MCF 10A (cell line): Measurements from ENCODE around the gene MZB1. TPM values are rescaled to one million over a fixed set of nuclear protein-coding genes. Genes with fewer than 3 reads are reported as not detected.

ENCODE experiments used
- BruUV-seq: library from RNA; stranded (reverse); fragments of 400-500 nt; replicated peaks from 2 replicates; lab custom pipeline; 2021; lab: Mats Ljungman, UMichigan
- CTCF ChIA-PET: fragments of 300-600 bp; sonication (Branson Sonifier 250); formaldehyde crosslinking; extraction: SDS; loops from one replicate; lab custom pipeline; 2021; ENCODE audit warnings: antibody characterized with exemption, inconsistent platforms; lab: Yijun Ruan, JAX
- POLR2A ChIA-PET: fragments of 300-600, 350-650 bp; sonication (Branson Sonifier 250); formaldehyde crosslinking; extraction: SDS; loops from one replicate; lab custom pipeline; 2020; ENCODE audit warnings: antibody characterized with exemption, inconsistent platforms; lab: Yijun Ruan, JAX
- DNase-seq: peaks from one replicate; pipeline ENCODE4 v3.0.0-alpha.2; 2018; ENCODE audit not compliant: unreplicated experiment
- H3K27ac Mint-ChIP-seq: one replicate; pipeline ENCODE4 v1.8.0; 2022; ENCODE audit warnings: mild to moderate bottlenecking, low read depth, mixed read lengths; ENCODE audit not compliant: unreplicated experiment
- H3K27me3 Mint-ChIP-seq: one replicate; pipeline ENCODE4 v1.8.0; 2022; ENCODE audit warnings: mixed read lengths; ENCODE audit not compliant: insufficient read depth, unreplicated experiment
- H3K36me3 Mint-ChIP-seq: one replicate; pipeline ENCODE4 v1.8.0; 2022; ENCODE audit warnings: mild to moderate bottlenecking, moderate library complexity, mixed read lengths; ENCODE audit not compliant: insufficient read depth, unreplicated experiment
- H3K4me1 Mint-ChIP-seq: one replicate; pipeline ENCODE4 v1.8.0; 2022; ENCODE audit warnings: mixed read lengths; ENCODE audit not compliant: insufficient read depth, unreplicated experiment
- H3K4me3 Mint-ChIP-seq: one replicate; pipeline ENCODE4 v1.8.0; 2022; ENCODE audit warnings: mild to moderate bottlenecking, moderate library complexity, mixed read lengths; ENCODE audit not compliant: unreplicated experiment
- H3K9me3 Mint-ChIP-seq: one replicate; pipeline ENCODE4 v1.8.0; 2022; ENCODE audit warnings: mixed read lengths; ENCODE audit not compliant: unreplicated experiment
- intact Hi-C: fragments of 100-400 bp; cut with micrococcal nuclease; formaldehyde crosslinking; loops from 2 replicates; pipeline ENCODE4 v1.14.1; 2022
- total RNA-seq: library from RNA; stranded (reverse); gene quantifications from 2 replicates; pipeline ENCODE4 v1.2.3, GENCODE V29; 2022
- TF ChIP-seq, protein P1 (sequence below): fragments of 200-600 bp; IDR thresholded peaks from one replicate; pipeline ENCODE4 v1.8.0; 2022; ENCODE audit warnings: antibody characterized with exemption, mild to moderate bottlenecking; ENCODE audit not compliant: unreplicated experiment

The MZB1 gene
- total RNA-seq, 1 experiment from 2014 or later, result not detected

GRCh38 chr5:139407517-139407916, 17.8 kb upstream of the MZB1 start:
- intact Hi-C loops, result no loop called here
- H3K4me1 Mint-ChIP-seq, result peaks cover 22% of the 10 kb centered on the region
- TF ChIP-seq, protein P1, sequence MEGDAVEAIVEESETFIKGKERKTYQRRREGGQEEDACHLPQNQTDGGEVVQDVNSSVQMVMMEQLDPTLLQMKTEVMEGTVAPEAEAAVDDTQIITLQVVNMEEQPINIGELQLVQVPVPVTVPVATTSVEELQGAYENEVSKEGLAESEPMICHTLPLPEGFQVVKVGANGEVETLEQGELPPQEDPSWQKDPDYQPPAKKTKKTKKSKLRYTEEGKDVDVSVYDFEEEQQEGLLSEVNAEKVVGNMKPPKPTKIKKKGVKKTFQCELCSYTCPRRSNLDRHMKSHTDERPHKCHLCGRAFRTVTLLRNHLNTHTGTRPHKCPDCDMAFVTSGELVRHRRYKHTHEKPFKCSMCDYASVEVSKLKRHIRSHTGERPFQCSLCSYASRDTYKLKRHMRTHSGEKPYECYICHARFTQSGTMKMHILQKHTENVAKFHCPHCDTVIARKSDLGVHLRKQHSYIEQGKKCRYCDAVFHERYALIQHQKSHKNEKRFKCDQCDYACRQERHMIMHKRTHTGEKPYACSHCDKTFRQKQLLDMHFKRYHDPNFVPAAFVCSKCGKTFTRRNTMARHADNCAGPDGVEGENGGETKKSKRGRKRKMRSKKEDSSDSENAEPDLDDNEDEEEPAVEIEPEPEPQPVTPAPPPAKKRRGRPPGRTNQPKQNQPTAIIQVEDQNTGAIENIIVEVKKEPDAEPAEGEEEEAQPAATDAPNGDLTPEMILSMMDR, result no peak
- H3K27ac Mint-ChIP-seq, result no peak overlapping the region
- ChIA-PET POLR2A (no interaction called here), CTCF (interaction anchor here (1.1 to 11.5 kb wide), 3 partner anchors 14 to 203 kb away, joined by 3 to 111 read pairs (median 13); no protein-coding TSS in a partner anchor)
- no peaks in the 10 kb centered on the region for H3K9me3 Mint-ChIP-seq
- H3K36me3 Mint-ChIP-seq, result peaks cover 8% of the 10 kb centered on the region
- H3K27me3 Mint-ChIP-seq, result no peaks in the 10 kb centered on the region
- no peak overlapping the region for H3K4me3 Mint-ChIP-seq
- no TSS peak for BruUV-seq
- no peak for DNase-seq

- H3K4me3 Mint-ChIP-seq, result no peak overlapping the region
- CTCF ChIA-PET, result interaction anchor here (1.1 to 11.5 kb wide), 3 partner anchors 15 to 204 kb away, joined by 3 to 111 read pairs (median 13); no protein-coding TSS in a partner anchor
- no peaks in the 10 kb centered on the region for H3K27me3 Mint-ChIP-seq
- intact Hi-C loops, result no loop called here
- no peaks in the 10 kb centered on the region for H3K9me3 Mint-ChIP-seq
- peaks cover 11% of the 10 kb centered on the region for H3K36me3 Mint-ChIP-seq
- peaks cover 23% of the 10 kb centered on the region for H3K4me1 Mint-ChIP-seq
- POLR2A ChIA-PET, result interaction anchor here (0.9 to 1.2 kb wide), 3 partner anchors 9 to 12 kb away, joined by 3 to 4 read pairs (median 3); no protein-coding TSS in a partner anchor
- TF ChIP-seq, protein P1, result no peak
- BruUV-seq, result no TSS peak
- no peak for DNase-seq
- no peak overlapping the region for H3K27ac Mint-ChIP-seq
Measured at GRCh38 chr5:139406963-139407362, 17.2 kb upstream of the MZB1 start.

- H3K27ac Mint-ChIP-seq, result peak overlapping the region; percentile 99
- CTCF ChIA-PET, result interaction anchor here (1.5 to 11.5 kb wide), 2 partner anchors 11 to 18 kb away, joined by 4 to 111 read pairs; no protein-coding TSS in a partner anchor
- H3K4me3 Mint-ChIP-seq, result peak overlapping the region; percentile 97
- peaks cover 29% of the 10 kb centered on the region for H3K36me3 Mint-ChIP-seq
- TF ChIP-seq, protein P1, result no peak
- no peak for DNase-seq
- H3K27me3 Mint-ChIP-seq, result no peaks in the 10 kb centered on the region
- BruUV-seq, result TSS peak; percentile 94
- peaks cover 23% of the 10 kb centered on the region for H3K4me1 Mint-ChIP-seq
- no peaks in the 10 kb centered on the region for H3K9me3 Mint-ChIP-seq
- POLR2A ChIA-PET, result interaction anchor here (0.7 to 2.3 kb wide), 10 partner anchors 10 to 158 kb away, joined by 3 to 21 read pairs (median 6); partner anchors contain the start of genes DNAJC18, PAIP2 and STING1
- intact Hi-C loops, result no loop called here
Measured at GRCh38 chr5:139404484-139404840, 14.7 kb upstream of the MZB1 start.

- peak; percentile 99 for DNase-seq
- H3K9me3 Mint-ChIP-seq, result no peaks in the 10 kb centered on the region
- intact Hi-C loops, result loop anchor here (2.0 kb wide), 1 partner anchor 63 kb away; the partner anchor contains the start of gene PAIP2
- CTCF ChIA-PET, result interaction anchor here (0.7 to 11.5 kb wide), 5 partner anchors 12 to 120 kb away, joined by 3 to 111 read pairs (median 4); no protein-coding TSS in a partner anchor
- TF ChIP-seq, protein P1, result no peak
- H3K4me1 Mint-ChIP-seq, result peaks cover 23% of the 10 kb centered on the region
- H3K27ac Mint-ChIP-seq, result peak within 1 kb of the TSS; percentile 99
- POLR2A ChIA-PET, result interaction anchor here (0.7 to 2.3 kb wide), 15 partner anchors 11 to 184 kb away, joined by 3 to 21 read pairs (median 4); partner anchors contain the start of genes DNAJC18, PAIP2 and STING1
- H3K4me3 Mint-ChIP-seq, result peak within 1 kb of the TSS; percentile 97
- H3K36me3 Mint-ChIP-seq, result peaks cover 34% of the 10 kb centered on the region
- H3K27me3 Mint-ChIP-seq, result no peaks in the 10 kb centered on the region
- no TSS peak for BruUV-seq
Measured at GRCh38 chr5:139403787-139404483, 14.2 kb upstream of the MZB1 start, which contains the start of gene SPATA24. Gene SPATA24, minus strand, starts transcription at chr5:139404089. Its CDS starts 29 bp downstream, at chr5:139404060.
